Activated CD8-positive, alpha-beta memory T cell treated with anti-CD3 and anti-CD28 coated beads, Interleukin-2, amount 50 U/mL, for 24 hours (primary cell): ENCODE measurements around the gene CPA3.

Source experiments
- DNase-seq: peaks from one replicate; pipeline ENCODE4 v3.0.0-alpha.2; 2020; ENCODE audit errors: extremely low read depth

Gene CPA3, protein sequence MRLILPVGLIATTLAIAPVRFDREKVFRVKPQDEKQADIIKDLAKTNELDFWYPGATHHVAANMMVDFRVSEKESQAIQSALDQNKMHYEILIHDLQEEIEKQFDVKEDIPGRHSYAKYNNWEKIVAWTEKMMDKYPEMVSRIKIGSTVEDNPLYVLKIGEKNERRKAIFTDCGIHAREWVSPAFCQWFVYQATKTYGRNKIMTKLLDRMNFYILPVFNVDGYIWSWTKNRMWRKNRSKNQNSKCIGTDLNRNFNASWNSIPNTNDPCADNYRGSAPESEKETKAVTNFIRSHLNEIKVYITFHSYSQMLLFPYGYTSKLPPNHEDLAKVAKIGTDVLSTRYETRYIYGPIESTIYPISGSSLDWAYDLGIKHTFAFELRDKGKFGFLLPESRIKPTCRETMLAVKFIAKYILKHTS

DNA sequence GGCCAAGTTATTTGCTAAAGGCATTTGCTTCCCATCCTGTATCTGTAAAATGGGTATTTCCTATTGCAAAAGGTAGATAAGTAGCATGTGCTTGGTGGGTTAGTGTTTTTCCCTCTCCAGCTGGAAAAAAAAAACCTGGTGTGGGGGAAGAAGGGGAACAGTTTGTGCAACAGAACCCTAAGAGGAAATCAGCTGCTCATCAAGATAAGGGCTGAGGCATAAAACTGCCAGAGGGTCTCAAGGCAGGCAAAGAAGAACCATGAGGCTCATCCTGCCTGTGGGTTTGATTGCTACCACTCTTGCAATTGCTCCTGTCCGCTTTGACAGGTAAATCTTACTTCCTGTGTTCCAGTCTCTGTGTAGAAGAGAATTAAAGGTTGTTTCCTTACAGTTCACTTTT lies at the start of gene CPA3:
Gene CPA3 (plus strand): TSS at position 248 of the 400 bp plus-strand sequence. CDS start 12 bp downstream, at position 260.
- DNase-seq = no peak

DNA sequence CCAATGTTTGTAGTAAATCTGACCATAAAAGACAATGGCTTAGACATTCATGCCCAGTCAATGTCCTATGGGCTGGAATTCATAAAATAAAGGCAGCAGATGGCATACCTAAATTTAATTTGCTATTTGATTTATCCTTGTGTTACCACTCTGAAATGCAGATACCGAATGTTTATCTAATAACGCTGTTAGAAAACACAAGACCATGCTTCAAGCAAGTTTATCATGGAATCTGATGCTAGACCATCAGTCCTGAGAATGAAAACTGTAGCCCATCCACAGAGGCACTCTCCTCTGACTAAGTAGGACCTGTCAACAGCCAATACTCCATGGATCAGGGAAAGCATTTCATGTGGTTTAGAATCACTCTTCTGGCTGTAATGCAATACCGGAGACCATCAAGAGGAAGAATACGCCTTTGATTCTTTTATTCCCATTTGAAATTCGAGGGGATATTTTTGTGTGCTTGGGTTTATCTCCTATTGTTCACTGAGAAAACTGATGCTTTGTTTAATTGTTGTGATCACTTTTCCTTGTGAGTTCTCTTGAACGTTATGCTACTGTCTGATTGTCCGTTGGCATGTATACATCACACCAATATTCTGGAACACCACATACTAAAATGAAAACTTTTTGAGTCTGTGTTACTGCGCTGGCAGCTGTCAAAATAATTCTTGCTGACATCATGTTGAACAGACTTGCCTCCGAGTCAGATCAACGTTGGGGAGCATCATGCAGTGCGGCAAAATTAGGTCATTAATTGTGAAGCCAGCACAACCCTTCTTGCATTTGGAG lies 49.6 kb upstream of the CPA3 start:
- DNase-seq = no peak

DNA sequence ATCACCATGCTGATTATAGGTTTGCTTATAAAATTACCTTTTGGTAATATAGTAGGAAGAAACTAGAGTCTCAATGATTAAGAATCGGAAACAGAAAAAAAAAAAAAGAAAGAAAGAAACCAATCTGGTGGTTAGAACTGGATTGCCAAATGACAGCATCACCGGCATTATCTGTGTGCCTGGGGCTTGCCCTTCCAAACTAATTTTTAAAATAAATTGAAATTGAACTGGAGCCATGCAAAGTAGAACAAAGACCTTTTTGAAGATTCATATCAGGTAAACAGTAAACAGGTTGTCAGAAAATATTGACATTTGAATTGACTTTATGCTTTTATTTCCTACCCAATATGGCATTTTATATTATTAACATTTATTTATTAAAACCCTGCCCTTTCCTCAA lies 48.7 kb upstream of the CPA3 start:
- no peak for DNase-seq

DNA sequence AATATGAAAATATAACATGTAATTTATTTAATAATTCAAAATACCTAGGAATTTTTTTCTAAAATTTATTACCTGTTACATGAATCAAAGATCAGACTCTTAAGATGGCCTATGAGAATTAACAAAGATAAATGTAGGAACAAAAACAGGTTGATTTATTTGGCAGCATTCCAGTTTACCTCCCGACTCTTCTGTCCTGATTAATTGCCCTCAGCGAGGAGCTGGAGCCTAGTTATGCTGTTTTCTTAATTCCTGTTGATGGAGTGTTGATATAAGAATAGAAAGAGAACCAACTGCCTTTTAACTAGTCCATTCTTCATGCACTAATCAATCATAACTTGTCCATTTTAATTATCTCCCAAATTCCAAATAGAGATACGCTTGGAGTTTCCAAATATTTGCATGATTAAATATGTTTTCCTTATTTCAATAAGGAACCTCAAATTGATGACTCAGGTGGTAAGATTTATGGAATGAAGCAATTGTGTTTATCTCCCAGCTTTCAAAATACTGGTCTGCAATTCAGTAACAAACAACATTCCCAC lies 48.0 kb upstream of the CPA3 start:
- DNase-seq = no peak

DNA sequence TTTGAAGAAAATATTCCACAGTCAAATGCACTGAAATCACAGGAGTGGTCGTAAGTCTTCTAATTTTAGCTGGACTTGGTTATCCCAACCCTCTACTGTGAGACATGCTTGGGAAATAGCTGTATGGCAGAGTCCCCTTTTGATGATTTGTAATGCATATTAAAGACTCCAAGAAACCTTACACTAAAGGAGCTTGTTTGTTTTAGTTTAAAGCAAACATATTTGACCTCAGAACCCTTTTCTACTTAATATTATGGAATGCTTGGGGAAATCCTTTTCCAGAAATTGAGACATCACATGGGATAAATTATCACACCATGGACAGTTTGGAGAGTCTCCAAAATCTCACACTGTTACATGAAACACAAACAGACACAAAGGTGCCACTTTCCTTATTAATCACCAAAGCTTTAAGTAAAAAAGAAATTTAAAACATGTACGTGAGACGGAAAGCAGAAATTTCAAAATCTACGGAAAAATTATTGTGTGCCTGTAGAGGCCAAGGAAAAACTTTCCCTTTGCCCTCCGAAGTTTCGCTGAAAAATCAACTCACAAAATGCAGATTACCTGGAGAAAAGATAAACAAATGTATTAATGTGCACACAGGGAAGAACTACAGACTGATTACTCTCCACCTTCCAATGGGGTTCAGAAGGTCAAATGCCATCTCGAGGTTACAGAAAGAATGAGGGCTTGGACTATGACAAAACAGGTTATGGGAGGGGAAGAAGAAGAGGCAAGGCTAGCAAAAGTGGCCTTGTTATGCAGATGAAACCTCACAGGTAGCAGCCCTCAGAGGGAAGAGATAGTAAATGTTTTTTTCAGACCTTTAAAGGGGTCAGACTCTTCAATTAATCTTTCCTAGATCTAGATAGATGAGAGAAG lies 44.5 kb upstream of the CPA3 start:
- DNase-seq = no peak

DNA sequence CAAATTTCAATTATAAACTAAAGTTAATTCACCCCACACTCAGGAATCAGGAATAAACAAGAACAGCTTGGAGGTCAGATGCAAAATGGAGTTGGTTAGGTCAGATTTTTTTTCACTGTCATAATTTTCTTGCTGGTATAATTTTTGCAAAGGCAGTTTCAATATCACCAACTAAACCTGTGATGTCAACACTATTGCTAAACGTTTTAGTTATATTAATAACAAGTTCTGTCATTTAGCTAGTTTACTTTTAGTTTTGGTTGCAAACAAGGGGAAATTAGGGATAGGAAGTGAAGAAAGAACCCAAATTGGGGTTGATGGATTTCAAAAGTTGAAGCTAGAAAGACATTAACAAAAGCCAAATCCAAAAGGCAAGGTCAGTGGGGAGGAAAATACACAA lies 42.1 kb upstream of the CPA3 start:
- no peak for DNase-seq

DNA sequence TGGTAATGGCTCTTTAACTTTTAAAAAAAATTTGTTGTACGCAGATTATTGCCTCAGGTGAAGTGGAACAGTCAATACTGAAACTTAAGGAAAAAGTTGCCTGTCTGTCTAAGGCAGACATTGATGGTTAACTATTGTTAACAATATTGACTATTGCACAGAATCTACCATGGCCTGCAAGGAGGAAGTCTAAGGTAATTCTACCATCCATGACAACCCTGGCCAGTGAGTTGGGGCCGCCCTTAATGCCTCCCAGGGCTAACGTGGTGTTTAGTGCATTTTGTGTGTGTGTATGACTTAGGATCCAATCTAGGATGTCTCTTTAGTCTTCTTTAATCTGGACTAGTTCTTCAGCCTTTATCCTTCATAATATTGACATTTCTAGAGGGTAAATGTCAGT lies 39.6 kb upstream of the CPA3 start:
- no peak for DNase-seq

DNA sequence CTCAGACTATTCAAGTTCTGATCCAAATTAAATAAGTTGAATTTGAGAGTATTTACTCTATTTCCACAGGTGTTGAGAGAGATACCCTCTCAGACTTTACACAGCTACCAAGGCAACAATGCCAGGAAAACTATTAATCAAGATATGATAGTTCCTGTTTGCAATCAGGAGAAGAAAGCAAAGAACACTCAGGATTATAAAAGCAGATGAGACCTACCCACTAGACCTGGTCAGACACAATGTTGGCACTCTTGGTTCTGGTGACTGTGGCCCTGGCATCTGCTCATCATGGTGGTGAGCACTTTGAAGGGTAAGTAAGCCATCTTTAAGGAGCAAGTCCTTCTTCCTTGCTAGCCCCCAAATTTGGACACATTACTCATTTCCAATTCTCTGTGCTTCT lies 37.5 kb upstream of the CPA3 start, which contains the start of gene CPB1:
Gene CPB1 (plus strand): TSS at position 227 of the 400 bp plus-strand sequence. CDS start 13 bp downstream, at position 240.
- DNase-seq = no peak

DNA sequence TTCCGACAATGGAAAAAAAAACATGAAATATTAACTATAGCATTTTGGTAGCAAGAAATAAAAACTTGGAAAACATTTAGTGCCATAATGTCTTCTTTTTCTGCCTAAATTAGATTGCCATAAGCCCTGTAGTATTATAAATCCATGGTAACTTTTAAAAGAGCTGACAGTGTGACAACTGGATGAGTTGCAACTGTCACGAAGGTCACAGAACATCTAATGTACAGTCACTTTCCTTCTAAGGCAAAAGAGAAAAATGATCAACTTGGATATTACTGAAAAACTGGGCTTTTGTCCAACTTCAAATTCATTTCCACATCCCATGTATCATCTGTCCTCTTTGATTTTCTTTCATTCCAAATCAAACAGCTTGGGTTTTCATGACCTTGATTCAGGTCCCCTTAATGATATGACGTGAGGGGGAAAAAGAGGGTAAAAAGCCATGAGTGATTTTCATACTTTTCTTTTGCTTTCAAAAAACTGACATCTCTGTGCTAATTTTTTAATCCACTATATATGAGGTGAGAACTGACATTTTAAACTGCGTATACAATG lies 36.9 kb upstream of the CPA3 start:
- no peak for DNase-seq

DNA sequence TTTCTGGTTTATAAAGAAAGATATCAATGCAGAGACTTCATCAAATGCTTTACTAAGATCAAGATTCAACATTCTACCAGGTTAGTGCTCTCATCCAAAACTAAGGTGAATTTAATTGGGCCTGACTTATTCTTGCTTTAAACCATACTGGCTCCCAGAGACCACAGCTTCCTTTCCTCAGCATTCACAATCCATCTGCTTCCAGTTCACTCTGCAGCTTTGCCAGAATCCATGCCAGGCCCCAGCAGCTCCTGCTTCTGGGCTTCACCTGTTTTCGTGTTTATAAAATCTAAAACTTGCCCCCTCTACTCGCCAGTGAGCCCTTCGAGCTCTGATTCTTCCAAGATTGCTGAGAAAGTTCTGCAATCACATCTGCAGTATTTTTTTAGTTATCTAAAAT lies 35.2 kb upstream of the CPA3 start:
- no peak for DNase-seq

DNA sequence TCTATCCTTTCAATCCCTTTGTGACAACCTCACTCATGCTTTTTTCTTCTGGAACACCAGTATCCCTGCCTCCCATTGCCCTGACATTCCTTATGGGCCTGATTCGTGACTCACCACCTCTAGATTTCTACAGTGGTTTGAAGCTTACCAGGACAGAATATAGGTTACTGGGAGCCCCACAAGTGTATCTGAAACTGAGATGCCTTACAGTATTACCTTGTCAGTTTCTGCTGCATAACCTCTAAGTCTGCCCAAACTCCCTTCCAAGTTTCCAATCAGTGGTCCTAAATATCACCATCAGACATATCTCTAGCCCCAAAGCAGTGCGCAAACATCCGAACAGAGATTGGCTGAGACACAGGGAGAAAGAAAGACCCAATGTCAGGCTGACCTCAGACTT lies 31.9 kb upstream of the CPA3 start:
- no peak for DNase-seq

DNA sequence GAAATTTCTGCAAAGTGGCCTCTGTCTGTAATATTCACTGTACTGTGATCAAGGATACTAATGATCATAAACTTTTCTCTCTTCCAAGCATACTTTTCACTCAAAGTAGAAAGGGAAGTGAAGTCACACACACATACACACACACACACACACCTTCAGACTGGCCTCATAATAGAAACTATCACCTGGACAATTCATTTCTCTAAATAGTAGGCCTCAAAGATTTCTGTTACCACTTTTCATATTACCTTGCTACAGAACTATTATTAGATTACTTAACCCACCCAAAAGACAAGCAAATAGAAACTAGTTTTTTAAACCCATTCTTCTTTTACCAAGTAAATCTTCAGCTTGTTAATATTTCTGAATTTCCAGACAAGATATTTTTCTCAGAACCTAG lies 25.3 kb upstream of the CPA3 start:
- DNase-seq = no peak

DNA sequence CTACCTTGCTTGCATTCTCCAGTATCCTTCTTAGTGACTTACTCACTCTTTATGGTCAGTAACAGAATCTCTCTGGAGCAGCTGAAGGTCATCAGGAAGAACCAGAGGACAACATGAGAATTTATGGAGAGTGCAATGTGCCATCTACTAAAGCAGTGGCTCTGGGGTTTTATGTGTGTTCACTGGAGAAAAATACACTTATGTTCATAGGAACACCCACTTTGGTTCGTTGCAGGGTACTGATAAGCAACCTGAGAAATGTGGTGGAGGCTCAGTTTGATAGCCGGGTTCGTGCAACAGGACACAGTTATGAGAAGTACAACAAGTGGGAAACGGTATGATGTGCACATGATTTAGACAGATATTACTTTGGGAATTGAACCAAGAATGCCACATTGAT lies 24.6 kb upstream of the CPA3 start:
- DNase-seq = no peak

DNA sequence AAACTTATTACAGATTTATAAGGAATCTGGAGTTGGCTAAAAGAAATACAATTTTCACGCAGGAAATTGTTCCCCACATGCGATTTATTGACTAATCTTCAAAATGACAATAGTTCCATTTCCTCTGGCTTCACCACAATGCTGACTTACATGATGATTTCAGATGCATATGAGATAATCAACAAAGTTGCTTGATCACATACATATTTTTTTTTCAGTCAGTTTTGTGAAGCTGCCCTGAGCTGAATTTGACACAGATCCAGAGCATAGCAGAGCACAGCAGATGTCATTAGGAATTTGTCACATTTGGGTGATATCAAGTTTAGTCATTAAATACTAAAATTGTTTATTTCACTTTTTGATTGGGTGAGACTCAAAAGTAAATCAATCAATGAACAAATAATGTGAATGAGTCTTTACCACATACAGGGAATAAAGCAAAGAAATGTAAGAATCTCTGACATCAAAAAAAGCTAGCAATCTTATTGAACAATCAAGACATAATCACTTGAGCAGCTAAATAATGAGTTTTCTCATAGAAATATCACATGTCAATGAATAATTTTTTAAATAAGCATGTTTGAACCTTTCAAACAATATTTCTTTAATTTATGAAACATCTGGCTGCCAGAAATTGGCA lies 19.2 kb upstream of the CPA3 start:
- no peak for DNase-seq

DNA sequence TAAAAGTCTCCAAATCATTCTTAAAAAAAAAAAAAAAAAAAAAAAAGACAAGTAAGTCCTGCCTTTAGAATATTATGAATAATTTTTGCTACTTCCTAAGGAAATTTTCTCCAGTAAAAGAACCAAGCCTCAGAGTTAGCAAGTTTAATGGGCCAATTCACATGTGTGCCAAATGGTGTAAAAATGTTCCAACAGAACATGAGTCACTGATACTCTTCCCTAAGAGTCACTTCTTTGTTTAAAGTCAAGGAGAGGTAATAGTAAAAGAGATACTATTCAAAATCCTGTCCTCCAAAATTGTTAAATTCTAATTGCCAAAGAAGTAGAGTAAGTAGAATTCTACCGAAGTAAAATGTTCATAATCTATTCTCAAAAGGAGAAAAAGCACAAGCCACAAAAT lies 17.7 kb upstream of the CPA3 start:
- DNase-seq = no peak

DNA sequence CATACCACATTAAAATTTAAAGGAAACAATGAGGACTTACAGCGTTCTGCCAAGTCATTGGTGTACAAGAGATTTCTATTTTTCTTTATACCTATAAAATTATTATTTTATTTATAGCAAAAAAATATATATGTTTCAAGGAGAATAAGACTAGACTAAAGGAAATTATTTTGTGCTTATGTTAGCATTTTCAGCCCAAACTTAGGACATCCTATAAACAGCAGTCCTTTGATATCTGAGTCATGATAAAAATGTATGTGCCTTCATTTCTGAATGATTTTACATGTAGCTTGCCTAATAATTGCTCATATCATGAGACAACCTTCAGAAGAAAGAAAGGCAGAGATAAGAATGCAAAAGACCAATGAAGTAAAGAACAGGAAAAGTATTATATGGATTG lies 16.7 kb upstream of the CPA3 start:
- DNase-seq = no peak

DNA sequence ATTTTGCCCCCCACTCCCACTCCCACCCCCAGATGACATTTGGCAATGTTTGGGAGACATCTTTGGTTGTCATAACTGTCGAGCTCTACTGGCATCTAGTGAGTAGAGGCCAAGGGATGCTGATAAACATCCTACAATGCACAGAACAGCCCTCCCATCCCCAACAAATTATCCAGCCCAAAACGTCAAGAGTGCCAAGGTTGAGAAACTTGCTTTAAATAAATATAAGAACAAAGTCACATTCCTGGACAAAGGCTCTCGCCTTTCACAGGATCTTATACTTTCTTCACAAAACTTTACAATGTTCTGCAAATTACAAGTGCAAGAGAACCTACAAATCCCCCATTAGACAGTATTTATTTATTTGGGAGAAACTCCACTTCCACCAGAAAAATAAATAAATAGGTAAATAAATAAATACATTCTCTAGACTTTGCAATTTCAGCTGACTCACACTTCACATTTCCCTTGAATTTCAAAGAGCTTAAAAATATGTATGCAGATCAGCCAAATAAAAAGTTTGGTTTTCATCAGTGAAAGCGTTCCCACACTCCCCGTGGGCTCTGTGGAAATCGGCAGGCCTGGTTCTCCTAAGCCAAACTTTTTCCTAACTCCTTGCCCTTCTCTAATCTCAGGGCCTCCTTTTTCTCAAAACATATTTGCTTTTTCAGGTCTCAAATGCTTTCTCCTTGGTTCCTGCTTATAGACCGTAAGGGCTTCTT lies 12.7 kb upstream of the CPA3 start:
- DNase-seq = no peak

DNA sequence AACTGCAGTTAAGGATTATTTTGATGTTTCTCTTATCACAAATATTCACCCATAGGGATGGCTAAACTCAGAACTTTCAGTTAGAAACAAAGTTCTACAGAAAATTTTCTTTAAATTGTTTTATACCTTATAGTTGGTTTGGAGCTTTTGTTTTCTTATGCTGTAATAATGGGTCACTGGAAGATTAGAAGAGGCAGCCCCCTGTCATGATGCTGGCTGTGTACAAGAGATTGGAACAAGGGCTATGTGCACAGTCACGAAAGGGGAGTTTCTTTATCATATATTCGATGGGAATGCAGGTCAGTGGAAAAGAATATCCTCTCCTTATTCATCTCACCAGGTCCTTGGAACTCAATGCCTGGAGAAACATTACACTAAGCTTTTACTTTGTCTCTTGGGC lies 12.0 kb upstream of the CPA3 start:
- no peak for DNase-seq

DNA sequence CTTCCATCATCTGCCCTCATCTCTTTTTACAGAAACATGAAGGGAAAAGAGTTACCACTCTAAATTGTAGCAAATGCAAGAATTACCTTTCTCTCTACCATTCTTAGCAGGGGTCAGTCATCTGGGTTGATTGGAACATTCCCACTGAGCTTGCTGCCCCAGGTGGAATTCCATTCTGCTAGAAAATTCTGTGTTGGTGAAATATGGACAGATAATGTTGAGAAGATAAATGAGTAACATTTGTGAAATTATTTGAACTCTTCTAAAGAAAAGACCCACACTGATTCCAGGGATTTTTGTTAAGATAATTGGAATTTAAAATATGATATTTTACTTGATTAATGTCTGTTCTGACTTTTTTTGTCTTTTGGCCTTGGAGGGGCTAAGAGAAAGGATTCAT lies 11.0 kb upstream of the CPA3 start:
- no peak for DNase-seq

DNA sequence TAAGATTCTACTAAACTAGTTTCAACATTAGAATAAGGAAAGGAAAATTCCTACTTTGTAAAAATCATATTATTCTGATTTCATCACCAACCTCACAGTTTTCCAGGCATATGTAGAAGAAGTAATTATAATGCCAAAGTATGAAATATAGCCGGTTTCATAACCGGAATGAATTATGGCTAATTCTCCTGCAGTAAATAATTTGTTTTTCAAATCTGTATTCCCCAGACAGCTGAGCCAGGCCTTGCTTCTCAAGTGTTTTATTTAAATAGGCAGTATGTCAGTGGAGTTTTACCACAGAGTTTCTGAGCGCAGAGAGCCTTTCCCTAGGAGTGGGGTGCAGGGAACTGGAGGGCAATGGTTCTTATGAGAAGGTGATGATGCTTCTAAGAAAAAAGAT lies 8.7 kb upstream of the CPA3 start:
- no peak for DNase-seq
